ENCODE measurements around the gene ICOS.

The ICOS gene

GRCh38 chr2:204008352-204008751, 71.8 kb downstream of the ICOS start:
- no peak for DNase-seq

- no peak for DNase-seq
Observed at GRCh38 chr2:204010628-204011560, 74.3 kb downstream of the ICOS start.

Measured in nucleus accumbens (tissue), 56 donors.